Measurements from ENCODE around the gene KANSL1. TPM values are rescaled to one million over a fixed set of nuclear protein-coding genes. Genes with fewer than 3 reads are reported as not detected.
A peak's percentile ranks its signal among the peaks of the same experiment; 100 is the strongest.

The KANSL1 gene
- total RNA-seq, 1 experiment from 2014 or later, result 52.5 TPM

- Histone ChIP-seq H3K79me2 (ENCODE audit: low read depth) (no peaks in the 10 kb centered on the region), H3K9me3 (ENCODE audit: insufficient read depth, low read depth) (no peaks in the 10 kb centered on the region), H3K9me2 (ENCODE audit: insufficient read depth) (no peaks in the 10 kb centered on the region), H3K4me1 (replicated peaks; ENCODE audit: insufficient read depth) (no peaks in the 10 kb centered on the region), H3K27ac (no peak overlapping the region), H3F3A (ENCODE audit: insufficient read depth, low read depth) (peaks cover 19% of the 10 kb centered on the region; the same call in 1 of the 2 replicates), H3K4me2 (no peak overlapping the region), H4K20me1 (ENCODE audit: insufficient read depth) (peaks cover 22% of the 10 kb centered on the region), H2AFZ (no peak overlapping the region), H3K4me3 (no peak overlapping the region), H3K36me3 (ENCODE audit: low read depth) (peaks cover 48% of the 10 kb centered on the region), H3K27me3 (ENCODE audit: insufficient read depth, low read depth) (no peaks in the 10 kb centered on the region)
- no TSS peak for BruUV-seq (replicated peaks)
- ChIA-PET CTCF (no interaction called here), POLR2A (ENCODE audit: unreplicated experiment) (no interaction called here)
- no peak for DNase-seq
- TF ChIP-seq CTCF (conservative IDR thresholded peaks at IDR 0.05) (no peak), EZH2 (IDR thresholded peaks at IDR 0.05; ENCODE audit: low read depth) (no peak)
- intact Hi-C loops (cut with micrococcal nuclease; ENCODE audit: unreplicated experiment), result no loop called here
Measured at GRCh38 chr17:46032909-46033308, 160.3 kb downstream of the KANSL1 start.

GRCh38 chr17:46031920-46032319, 161.3 kb downstream of the KANSL1 start:
- peaks cover 38% of the 10 kb centered on the region for H3K36me3 ChIP-seq (ENCODE audit: low read depth)

GRCh38 chr17:46031440-46031839, 161.8 kb downstream of the KANSL1 start:
- TF ChIP-seq EZH2 (IDR thresholded peaks at IDR 0.05; ENCODE audit: low read depth) (no peak), CTCF (conservative IDR thresholded peaks at IDR 0.05) (no peak)

More at GRCh38 chr17:46031920-46032319, 161.3 kb downstream of the KANSL1 start:
- intact Hi-C loops (cut with micrococcal nuclease; ENCODE audit: unreplicated experiment), result no loop called here
- H3K27me3 ChIP-seq (ENCODE audit: insufficient read depth, low read depth), result no peaks in the 10 kb centered on the region
- no peaks in the 10 kb centered on the region for H3K9me2 ChIP-seq (ENCODE audit: insufficient read depth)
- no TSS peak for BruUV-seq (replicated peaks)
- H3K4me1 ChIP-seq (replicated peaks; ENCODE audit: insufficient read depth), result no peaks in the 10 kb centered on the region
- H3K9me3 ChIP-seq (ENCODE audit: insufficient read depth, low read depth), result no peaks in the 10 kb centered on the region
- H3K4me3 ChIP-seq, result no peak overlapping the region
- ChIA-PET CTCF (no interaction called here), POLR2A (ENCODE audit: unreplicated experiment) (no interaction called here)
- H3K79me2 ChIP-seq (ENCODE audit: low read depth), result no peaks in the 10 kb centered on the region
- peak in 1 of 2 experiments; percentile 26 for DNase-seq
- H3K4me2 ChIP-seq, result no peak overlapping the region
- peaks cover 19% of the 10 kb centered on the region; the same call in 1 of the 2 replicates for H3F3A ChIP-seq (ENCODE audit: insufficient read depth, low read depth)
- H4K20me1 ChIP-seq (ENCODE audit: insufficient read depth), result peaks cover 22% of the 10 kb centered on the region
- H3K27ac ChIP-seq, result no peak overlapping the region
- H2AFZ ChIP-seq, result no peak overlapping the region
- TF ChIP-seq CTCF (conservative IDR thresholded peaks at IDR 0.05), result no peak
- TF ChIP-seq EZH2 (IDR thresholded peaks at IDR 0.05; ENCODE audit: low read depth), result no peak

More at GRCh38 chr17:46031440-46031839, 161.8 kb downstream of the KANSL1 start:
- intact Hi-C loops (cut with micrococcal nuclease; ENCODE audit: unreplicated experiment), result no loop called here
- ChIA-PET POLR2A (ENCODE audit: unreplicated experiment) (no interaction called here), CTCF (no interaction called here)
- Histone ChIP-seq H3K36me3 (ENCODE audit: low read depth) (peaks cover 35% of the 10 kb centered on the region), H2AFZ (no peak overlapping the region), H3K27me3 (ENCODE audit: insufficient read depth, low read depth) (no peaks in the 10 kb centered on the region), H3K79me2 (ENCODE audit: low read depth) (no peaks in the 10 kb centered on the region), H3K9me2 (ENCODE audit: insufficient read depth) (no peaks in the 10 kb centered on the region), H3K4me2 (no peak overlapping the region), H3K9me3 (ENCODE audit: insufficient read depth, low read depth) (no peaks in the 10 kb centered on the region), H3K4me3 (no peak overlapping the region), H3F3A (ENCODE audit: insufficient read depth, low read depth) (peaks cover 18% of the 10 kb centered on the region; the same call in 1 of the 2 replicates), H4K20me1 (ENCODE audit: insufficient read depth) (peaks cover 22% of the 10 kb centered on the region), H3K4me1 (replicated peaks; ENCODE audit: insufficient read depth) (no peaks in the 10 kb centered on the region), H3K27ac (no peak overlapping the region)
- DNase-seq, result no peak
- BruUV-seq (replicated peaks), result no TSS peak

All from PC-9 (cell line).